Activated CD4-positive, alpha-beta T cell treated with anti-CD3 and anti-CD28 coated beads, Interleukin-10, Interleukin-2, amounts not matched to agents 100 ng/mL and 50 ng/mL, durations not matched to agents 16 hours and 8 hours (primary cell): ENCODE results near the gene PPP1R3E.
A peak's percentile ranks its signal among the peaks of the same experiment; 100 is the strongest.

Source experiments
- DNase-seq: peaks from one replicate; pipeline ENCODE4 v3.0.0-alpha.2; 2020

The PPP1R3E gene

GRCh38 chr14:23322568-23323517, 20.2 kb upstream of the PPP1R3E start:
- no peak for DNase-seq

- DNase-seq = peak; percentile 70
These were observed 19.2 kb upstream of the PPP1R3E start for GRCh38 chr14:23321572-23322547.

DNA sequence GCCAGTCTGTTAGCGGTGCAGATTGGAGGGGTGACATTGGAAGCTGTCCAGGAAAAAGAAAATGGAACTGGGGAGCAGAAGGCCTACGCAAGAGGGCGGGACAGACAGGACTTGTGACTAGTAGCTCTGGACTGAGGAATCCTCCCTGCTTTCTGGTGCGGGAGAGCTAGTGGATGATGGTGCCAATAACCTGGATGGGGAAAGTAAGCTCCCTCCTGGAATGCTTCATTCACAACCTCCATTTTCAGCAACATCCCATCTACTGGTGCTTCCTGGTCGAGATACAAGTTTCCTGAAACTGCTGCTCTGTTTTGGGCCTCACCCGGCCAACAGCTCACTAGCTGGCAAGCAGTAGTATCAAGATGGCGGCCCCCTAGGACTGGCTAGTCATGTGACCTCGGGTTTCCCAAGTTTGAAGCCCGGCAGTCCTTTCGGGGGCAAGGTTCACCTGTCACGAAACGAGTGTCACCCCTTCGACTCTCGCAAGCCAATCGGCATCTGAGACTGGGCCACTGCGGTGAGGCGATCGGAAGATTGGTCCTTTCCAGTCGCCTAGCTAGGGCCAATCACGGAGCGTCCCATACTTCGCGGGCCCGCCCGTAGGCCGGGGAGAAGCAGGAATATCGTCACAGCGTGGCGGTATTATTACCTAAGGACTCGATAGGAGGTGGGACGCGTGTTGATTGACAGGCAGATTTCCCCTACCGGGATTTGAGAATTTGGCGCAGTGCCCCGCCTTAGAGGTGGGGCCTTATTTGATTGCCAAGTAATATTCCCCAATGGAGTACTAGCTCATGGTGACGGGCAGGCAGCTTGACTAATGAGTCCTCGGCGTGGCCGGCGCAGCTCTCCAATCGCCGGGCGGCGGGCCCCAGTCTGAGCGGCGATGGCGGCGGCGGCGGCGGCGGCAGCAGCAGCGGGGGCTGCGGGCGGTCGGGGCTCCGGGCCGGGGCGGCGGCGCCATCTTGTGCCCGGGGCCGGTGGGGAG, 18.2 kb upstream of the PPP1R3E start, which contains the start of gene PABPN1:
Gene PABPN1 (plus strand): TSS at position 874 of the 988 bp plus-strand sequence. CDS start 13 bp downstream, at position 887.
- DNase-seq = peak; percentile 99

- DNase-seq = no peak
These were observed 17.3 kb upstream of the PPP1R3E start for GRCh38 chr14:23319746-23320583.

DNA sequence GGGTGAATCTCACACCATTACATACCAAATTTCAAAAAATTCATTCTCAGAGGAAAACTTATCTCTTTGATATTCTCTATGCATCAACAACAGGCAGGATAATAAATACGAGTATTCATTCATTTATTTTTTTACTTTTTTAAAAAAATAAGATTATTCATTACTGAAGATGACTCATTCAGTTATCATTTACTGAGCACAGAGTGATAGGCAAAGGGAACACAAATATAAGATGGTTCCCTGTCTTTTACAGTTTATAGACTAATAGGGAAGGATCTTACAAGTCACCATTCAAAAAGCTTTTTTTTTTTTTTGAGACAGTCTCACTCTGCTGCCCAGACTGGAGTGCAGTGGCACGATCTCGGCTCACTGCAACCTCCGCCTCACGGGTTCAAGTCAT, 13.6 kb upstream of the PPP1R3E start:
- DNase-seq = no peak

- no peak for DNase-seq
These were observed 7.9 kb upstream of the PPP1R3E start for GRCh38 chr14:23310546-23310945.

DNA sequence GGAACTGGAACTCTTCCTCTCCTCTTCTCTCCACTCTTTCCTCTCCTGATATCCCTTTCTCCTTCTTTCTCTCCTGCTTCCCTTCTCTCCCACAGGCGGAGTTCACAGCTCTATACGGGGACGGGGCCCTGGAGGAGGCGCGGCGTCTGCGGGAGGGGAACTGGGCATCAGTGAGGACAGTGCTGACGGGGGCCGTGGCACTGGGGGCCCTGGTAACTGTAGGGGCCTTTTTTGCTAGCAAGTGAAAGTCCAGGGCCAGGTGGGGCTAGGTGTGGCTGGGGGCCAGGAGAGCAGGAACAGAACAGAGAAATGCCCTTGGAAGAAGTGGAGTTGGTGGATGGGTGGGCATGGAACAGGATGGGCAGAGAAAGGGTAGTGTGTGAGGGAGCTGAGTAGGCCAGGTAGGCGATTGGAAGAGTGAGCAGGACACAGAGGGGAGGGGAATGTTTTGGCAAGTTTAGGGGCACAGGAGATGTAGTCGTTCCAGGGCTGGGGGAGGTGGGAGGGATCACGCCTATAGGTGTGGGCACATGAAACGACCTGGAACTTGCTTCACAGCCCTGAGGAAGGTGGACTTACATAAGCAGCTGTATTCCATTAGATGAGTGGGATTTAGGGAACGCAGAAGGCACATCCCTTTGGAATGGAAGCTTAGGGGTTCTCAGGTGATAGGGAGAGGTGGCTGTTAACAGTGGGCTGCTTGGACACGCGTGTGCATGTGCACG, 6.2 kb upstream of the PPP1R3E start:
- no peak for DNase-seq

DNA sequence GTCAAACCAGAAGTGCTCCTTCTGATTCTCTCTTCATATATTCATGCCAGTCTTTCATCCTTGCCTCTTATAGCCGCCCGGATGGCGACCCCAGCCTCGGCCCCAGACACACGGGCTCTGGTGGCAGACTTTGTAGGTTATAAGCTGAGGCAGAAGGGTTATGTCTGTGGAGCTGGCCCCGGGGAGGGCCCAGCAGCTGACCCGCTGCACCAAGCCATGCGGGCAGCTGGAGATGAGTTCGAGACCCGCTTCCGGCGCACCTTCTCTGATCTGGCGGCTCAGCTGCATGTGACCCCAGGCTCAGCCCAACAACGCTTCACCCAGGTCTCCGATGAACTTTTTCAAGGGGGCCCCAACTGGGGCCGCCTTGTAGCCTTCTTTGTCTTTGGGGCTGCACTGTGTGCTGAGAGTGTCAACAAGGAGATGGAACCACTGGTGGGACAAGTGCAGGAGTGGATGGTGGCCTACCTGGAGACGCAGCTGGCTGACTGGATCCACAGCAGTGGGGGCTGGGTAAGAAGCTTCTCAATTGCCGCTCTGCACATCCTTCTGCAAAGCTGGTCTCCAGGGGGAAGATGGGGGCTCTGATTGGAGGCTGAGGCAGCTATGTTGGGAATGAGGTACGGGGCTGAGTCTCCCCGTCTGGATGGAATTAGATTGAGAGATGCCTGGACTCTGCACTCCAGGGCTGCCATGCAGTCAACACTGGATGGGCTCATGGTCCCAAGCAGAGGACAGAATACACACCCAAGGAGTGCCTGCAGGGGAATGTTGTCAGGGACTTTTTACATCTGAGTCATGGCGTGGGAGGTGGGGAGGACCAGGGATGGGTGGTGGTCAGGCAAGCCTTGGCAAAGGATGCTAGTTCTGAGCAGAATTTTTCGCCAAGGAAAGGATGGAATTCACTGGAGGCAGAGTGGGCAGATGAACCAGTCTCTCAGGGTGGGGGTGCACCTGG, 5.3 kb upstream of the PPP1R3E start:
- no peak for DNase-seq

DNA sequence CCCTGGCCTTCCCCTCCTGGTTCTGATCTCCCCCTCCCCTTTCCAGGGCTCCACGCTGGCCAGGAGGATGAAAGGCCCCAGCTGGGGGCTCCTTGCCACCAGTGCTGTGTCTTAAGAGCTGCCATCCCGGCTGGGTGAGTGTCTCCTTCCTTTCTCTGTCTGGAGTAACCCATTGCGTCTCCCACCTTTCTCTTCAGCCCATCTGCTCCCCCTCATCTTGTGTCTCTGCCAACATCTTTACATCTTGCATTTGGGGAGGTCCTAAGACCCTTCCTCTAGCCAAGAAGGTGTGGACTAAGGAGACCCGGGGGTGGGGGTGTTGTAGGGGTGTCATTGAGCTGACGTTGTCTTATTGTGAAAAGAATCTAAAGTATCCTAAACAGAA, 4.5 kb upstream of the PPP1R3E start:
- no peak for DNase-seq

GRCh38 chr14:23306412-23307145, 3.9 kb upstream of the PPP1R3E start, which contains the start of gene BCL2L2:
Gene BCL2L2 (plus strand): TSS chr14:23306833. CDS start chr14:23307768, 935 bp downstream.
- peak; percentile 31 for DNase-seq

DNA sequence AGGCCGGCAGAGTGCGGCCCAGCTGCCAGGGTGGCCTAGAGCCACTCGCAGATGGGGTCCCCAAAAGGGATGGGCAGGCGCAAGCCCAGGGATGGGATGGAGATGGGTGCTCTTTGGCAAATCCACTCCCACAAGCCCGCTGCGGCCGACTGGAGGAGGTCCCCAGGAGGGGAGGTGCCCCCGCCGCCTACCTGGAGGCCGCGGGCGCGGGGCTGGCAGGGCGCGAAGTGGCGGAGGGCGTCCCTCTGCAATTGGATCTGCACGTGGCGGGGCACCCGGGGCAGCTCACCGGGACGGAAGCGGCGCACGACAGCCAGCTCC, 730 bp downstream of the PPP1R3E start:
- DNase-seq = no peak

- DNase-seq = peak; percentile 99
These were observed 1.2 kb downstream of the PPP1R3E start for GRCh38 chr14:23301288-23301968.

DNA sequence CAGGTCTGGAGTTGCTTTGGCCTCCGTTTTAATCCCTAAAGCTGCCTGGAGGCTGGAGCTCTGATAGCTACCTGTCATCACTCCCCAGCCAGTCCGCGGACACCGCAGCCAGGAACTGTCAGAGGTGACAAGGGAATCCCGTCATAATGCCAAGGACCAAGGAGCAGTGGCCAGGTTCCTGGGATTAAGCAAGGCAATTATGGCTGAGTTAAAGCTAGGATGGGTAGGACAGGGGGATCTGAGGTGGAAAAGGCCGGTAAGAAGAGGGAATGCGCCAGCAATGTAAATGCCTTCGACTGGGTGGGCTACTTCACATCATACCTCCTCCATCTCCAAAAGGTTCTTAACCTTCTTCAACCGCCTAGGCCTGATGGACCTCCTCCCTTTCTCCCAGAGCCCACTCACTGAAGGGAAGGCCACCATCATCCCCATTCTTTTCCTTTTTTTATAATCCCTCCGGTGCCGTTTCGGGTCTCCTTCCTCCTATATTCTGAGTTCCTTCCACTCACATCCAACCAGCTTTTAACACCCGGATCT, 1.9 kb downstream of the PPP1R3E start:
- peak; percentile 17 for DNase-seq

GRCh38 chr14:23299986-23300686, 2.5 kb downstream of the PPP1R3E start:
- peak; percentile 11 for DNase-seq

DNA sequence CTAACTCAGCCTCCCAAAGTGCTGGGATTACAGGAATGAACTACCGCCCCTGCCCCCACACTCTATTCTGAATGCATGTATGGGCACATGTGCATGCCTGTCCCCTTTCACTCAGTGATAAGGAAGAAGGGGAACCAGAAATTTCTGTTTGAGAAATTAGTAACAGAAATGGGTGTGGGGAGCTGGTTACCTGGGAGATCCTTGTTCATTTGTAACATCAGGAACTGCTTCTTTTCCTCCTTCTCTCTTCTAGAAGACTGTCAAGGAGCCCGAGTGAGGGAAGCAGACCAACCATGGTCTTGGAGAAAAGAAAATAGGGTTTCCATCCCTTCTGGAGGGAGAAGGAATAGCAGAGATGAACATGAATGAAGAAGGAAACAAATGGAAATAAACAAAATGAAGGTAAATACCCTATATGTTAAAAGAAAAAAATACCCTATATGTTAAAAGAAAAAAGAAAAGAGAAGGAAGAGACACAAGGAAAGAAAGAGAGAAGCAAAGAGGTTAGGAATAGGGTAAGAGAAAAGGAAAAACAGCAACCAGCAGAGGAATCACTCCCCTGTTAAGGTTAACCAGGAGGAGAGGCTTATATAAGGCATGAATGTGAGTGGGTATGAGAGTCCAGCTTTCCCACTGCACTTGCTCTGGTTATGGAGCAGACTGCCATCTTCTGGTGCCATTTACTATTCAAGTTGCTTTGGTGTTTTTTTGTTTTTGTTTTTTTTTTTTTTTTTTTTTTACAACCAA, 3.3 kb downstream of the PPP1R3E start:
- DNase-seq = peak; percentile 41

- DNase-seq = no peak
These were observed 4.9 kb downstream of the PPP1R3E start for GRCh38 chr14:23297611-23298277.
